HG02759 (cell line): ENCODE measurements around the gene ACOX2.
"Not testable (repeated sequence)": the region's sequence is repeated elsewhere in the genome, so short reads cannot be mapped to it uniquely, and the experiment has no call there.

Experiments used
- ATAC-seq: cut with Tn5 transposase; IDR thresholded peaks from one replicate; pipeline ENCODE4 v1.9.1; 2021; ENCODE audit warnings: mild to moderate bottlenecking, moderate library complexity; ENCODE audit not compliant: unreplicated experiment

ACOX2 gene

GRCh38 chr3:58535531-58536500 lies 1.2 kb downstream of the ACOX2 start:
- no peak for ATAC-seq

GRCh38 chr3:58534592-58535494 lies 2.1 kb downstream of the ACOX2 start:
- ATAC-seq, result no peak

- peak; percentile 95 for ATAC-seq
Measured at GRCh38 chr3:58532794-58533220, 4.2 kb downstream of the ACOX2 start.

- ATAC-seq, result no peak
Measured at GRCh38 chr3:58531956-58532355, 5.0 kb downstream of the ACOX2 start.

GRCh38 chr3:58531555-58531954 lies 5.4 kb downstream of the ACOX2 start:
- no peak for ATAC-seq

- ATAC-seq, result no peak
Measured at GRCh38 chr3:58530354-58530865, 6.6 kb downstream of the ACOX2 start.

- no peak for ATAC-seq
Measured at GRCh38 chr3:58529516-58530353, 7.3 kb downstream of the ACOX2 start.

GRCh38 chr3:58528629-58529028 lies 8.4 kb downstream of the ACOX2 start:
- no peak for ATAC-seq

GRCh38 chr3:58527440-58527839 lies 9.6 kb downstream of the ACOX2 start:
- ATAC-seq, result not testable (repeated sequence)

GRCh38 chr3:58526515-58526957 lies 10.5 kb downstream of the ACOX2 start:
- no peak for ATAC-seq

- no peak for ATAC-seq
Measured at GRCh38 chr3:58524326-58524888, 12.6 kb downstream of the ACOX2 start.

GRCh38 chr3:58522759-58523425 lies 14.1 kb downstream of the ACOX2 start:
- no peak for ATAC-seq

GRCh38 chr3:58521917-58522631 lies 14.9 kb downstream of the ACOX2 start:
- ATAC-seq, result no peak

GRCh38 chr3:58521336-58521670 lies 15.7 kb downstream of the ACOX2 start:
- no peak for ATAC-seq

- no peak for ATAC-seq
Measured at GRCh38 chr3:58520403-58521335, 16.3 kb downstream of the ACOX2 start.

GRCh38 chr3:58519668-58520402 lies 17.2 kb downstream of the ACOX2 start:
- ATAC-seq, result no peak

- ATAC-seq, result no peak
Measured at GRCh38 chr3:58518291-58518789, 18.6 kb downstream of the ACOX2 start.
